Activated CD4-positive, alpha-beta memory T cell treated with anti-CD3 and anti-CD28 coated beads, Interleukin-2, amount 10 ng/mL, durations not matched to agents 7 days and 5 days (primary cell): ENCODE data around the gene TGFBR3L. TPM values are rescaled to one million over a fixed set of nuclear protein-coding genes. Genes with fewer than 3 reads are reported as not detected.
"Not testable (repeated sequence)": the region's sequence is repeated elsewhere in the genome, so short reads cannot be mapped to it uniquely, and the experiment has no call there.

Experiments
- CTCF ChIA-PET: fragments of 350-600 bp; sonication (Branson Sonifier 250); formaldehyde crosslinking; loops from one replicate; lab custom pipeline; 2021; ENCODE audit warnings: antibody characterized with exemption, inconsistent platforms; lab: Charles Lee
- POLR2A ChIA-PET: fragments of 350-600 bp; sonication (Branson Sonifier 250); formaldehyde crosslinking; loops from one replicate; lab custom pipeline; 2021; ENCODE audit warnings: antibody characterized with exemption; lab: Charles Lee
- DNase-seq: peaks from one replicate; pipeline ENCODE4 v3.0.0-alpha.2; 2020
- H3K27ac Mint-ChIP-seq: one replicate; pipeline ENCODE4 v1.8.0; 2021; ENCODE audit warnings: mild to moderate bottlenecking, mixed read lengths
- H3K27me3 Mint-ChIP-seq: one replicate; pipeline ENCODE4 v1.8.0; 2021; ENCODE audit warnings: mixed read lengths
- H3K36me3 Mint-ChIP-seq: one replicate; pipeline ENCODE4 v1.8.0; 2021; ENCODE audit warnings: low read depth, mixed read lengths
- H3K4me1 Mint-ChIP-seq: one replicate; pipeline ENCODE4 v1.8.0; 2021; ENCODE audit warnings: mixed read lengths
- H3K4me3 Mint-ChIP-seq: one replicate; pipeline ENCODE4 v1.8.0; 2021; ENCODE audit warnings: mild to moderate bottlenecking, mixed read lengths
- H3K9me3 Mint-ChIP-seq: one replicate; pipeline ENCODE4 v1.8.0; 2021; ENCODE audit warnings: mixed read lengths
- total RNA-seq, 2 experiments: library from RNA; stranded (reverse); gene quantifications; one replicate each; pipeline ENCODE4 v1.2.3, GENCODE V29; 2021

The TGFBR3L gene
- total RNA-seq, 2 experiments from 2014 or later = 4.2 to 4.6 TPM

DNA sequence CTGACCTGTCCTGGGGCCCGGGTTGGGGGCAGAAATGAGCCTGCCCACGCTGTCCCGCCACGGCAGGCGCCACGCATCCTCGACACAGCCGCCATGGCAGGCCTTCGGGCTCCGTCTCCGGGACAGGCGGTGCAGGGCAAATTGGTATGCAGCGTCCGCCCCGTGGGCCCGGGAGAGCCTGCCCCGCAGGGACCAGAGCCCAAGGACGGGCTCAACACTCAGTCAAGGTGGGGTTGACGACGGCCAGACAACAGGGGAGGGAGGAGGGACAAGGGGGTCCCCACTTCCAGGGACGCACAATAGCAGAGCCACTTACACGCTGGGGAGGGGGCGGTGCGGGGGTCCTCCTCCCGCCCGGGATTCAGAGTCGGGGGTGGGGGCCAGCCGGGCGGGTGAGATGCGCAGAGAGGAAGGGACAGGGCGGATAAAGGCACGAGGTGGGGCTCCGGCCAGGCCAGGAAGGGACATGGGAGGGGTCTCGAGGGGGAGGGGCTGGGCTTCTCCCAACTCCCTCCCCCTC lies 10.1 kb downstream of the TGFBR3L start:
- no peaks in the 10 kb centered on the region for H3K9me3 Mint-ChIP-seq
- H3K27ac Mint-ChIP-seq = no peak overlapping the region
- no peak for DNase-seq
- ChIA-PET POLR2A (no interaction called here), CTCF (interaction anchor here (1.1 kb wide), 1 partner anchor 55 kb away, joined by 4 read pairs; no protein-coding TSS in a partner anchor)
- H3K27me3 Mint-ChIP-seq = peaks cover under 1% of the 10 kb centered on the region
- H3K4me1 Mint-ChIP-seq = peaks cover 36% of the 10 kb centered on the region
- no peak overlapping the region for H3K4me3 Mint-ChIP-seq
- no peaks in the 10 kb centered on the region for H3K36me3 Mint-ChIP-seq

DNA sequence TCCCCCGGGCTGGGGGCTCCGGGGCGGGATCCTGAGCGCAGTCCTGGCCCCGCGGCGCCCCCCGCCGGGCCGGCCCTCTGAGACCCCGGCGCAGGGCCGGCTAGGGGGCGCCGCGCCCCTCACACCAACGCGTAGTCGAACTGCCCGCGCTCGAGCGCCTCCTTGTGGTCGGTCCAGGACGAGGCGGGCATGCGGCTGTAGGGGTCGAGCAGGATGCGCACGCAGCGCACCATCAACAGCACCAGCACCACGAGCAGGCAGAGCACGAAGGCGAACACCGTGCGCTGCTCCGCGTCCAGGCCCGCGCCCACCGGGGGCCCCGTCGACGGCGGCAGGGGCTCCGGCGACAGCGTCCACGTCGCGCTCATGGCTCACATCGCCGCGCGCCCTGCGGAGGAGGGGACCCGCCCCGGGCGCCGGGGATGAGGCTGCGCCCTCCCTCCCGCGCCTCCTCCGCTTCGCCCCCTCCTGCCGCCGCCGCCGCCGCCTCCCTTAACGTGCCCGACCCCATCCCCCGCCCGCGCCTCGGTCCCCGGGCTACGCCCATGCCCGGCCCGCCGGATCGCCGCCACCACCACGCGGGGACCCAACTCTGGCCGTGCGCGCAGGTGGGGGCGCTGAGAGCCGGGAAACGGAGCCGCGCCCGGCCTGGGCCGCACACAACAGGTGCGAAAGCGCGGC lies 10.7 kb downstream of the TGFBR3L start:
- Mint-ChIP-seq H3K4me1 (peaks cover 32% of the 10 kb centered on the region), H3K27ac (peak overlapping the region; percentile 40), H3K4me3 (peak overlapping the region; percentile 70), H3K9me3 (no peaks in the 10 kb centered on the region), H3K27me3 (no peaks in the 10 kb centered on the region), H3K36me3 (no peaks in the 10 kb centered on the region)
- POLR2A ChIA-PET = no interaction called here
- DNase-seq = peak; percentile 81
- CTCF ChIA-PET = no interaction called here

DNA sequence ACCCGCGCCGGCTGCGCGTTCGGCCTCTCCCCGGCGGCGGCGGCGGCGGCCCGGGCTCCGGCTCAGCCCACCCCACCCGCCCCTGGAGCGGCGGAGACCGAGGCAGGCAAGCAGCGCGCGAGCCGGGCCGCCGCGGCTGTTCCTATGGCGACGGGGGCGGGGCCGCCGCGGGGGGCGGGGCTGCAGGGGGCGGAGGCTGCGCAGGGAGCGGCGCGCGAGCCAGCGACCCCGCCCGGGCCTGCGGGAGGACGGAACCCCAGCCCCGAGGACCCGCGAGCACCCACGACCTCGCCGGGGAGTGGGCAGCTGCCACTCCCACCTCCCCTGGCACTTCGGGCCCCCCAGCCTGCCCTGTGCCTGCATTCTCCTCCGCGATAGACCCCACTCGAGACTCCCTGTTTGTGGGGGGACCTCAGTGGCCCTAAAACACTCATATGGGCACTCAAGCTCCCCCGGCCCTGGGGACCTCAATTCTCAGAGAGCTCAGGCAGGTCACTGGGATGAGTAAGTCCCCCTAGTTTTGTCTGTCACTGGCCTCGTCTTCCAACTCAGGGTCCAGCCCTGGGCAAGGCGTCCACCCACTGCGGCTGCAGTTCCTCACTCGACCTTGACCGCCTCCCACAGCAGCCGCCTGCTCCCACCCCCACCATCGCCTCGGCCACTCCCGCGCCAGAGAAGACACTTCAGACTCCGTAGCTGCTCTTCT lies 11.5 kb downstream of the TGFBR3L start, which contains the start of gene CTXN1:
Gene CTXN1, minus strand, starts transcription at position 115 of the 706 bp plus-strand sequence. CDS start 597 bp downstream, outside the sequence.
- peak within 1 kb of the TSS; percentile 40 for H3K27ac Mint-ChIP-seq
- no peaks in the 10 kb centered on the region for H3K9me3 Mint-ChIP-seq
- peaks cover 28% of the 10 kb centered on the region for H3K4me1 Mint-ChIP-seq
- ChIA-PET POLR2A (interaction anchor here (1.0 to 1.8 kb wide), 3 partner anchors 8 to 18 kb away, joined by 3 to 4 read pairs (median 4); no protein-coding TSS in a partner anchor), CTCF (no interaction called here)
- DNase-seq = peak; percentile 80
- H3K4me3 Mint-ChIP-seq = peak within 1 kb of the TSS; percentile 70
- H3K27me3 Mint-ChIP-seq = no peaks in the 10 kb centered on the region
- no peaks in the 10 kb centered on the region for H3K36me3 Mint-ChIP-seq

DNA sequence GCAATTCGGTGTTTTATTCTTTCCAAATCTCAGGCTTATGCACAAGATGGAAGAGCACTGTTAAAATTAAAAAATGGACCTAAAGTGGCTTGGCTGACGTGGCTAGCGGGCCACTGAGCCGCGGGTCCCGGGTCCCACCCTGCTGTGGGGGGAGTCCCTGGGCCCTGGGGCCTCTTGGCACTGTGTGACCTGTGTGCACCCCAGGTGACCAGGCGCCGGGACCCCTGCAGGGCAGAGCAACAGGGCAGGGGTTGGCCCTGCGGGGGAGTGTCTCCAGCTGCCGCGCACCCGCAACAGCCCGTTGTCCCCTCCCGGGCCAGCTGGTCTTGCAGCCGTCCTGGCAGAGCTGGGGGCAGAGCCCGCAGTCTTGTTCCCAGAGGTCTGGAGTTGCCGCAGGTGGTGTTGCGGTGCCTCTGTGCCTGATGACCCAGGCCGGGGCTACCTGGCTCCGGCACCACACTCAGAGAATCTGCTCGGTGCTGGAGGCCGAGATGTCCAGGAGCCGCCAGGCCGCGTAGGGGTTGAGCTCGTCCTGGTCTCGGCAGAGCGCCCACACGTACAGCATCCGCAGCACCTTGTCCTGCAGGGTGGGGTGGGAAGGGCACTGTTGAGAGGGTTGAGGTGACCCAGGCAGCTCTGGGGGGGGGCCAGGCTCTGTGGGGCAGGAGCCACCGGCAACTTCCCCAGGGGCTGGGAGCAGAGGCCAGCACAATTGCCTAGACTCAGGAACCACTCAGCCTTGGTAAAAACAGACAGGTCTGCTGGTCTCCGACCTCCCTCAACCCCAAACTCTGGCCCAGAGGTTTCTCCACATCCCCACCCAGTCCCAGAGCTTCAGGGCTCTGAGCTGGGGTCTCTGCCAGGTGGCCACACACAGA lies 12.3 kb downstream of the TGFBR3L start:
- Mint-ChIP-seq H3K4me1 (peaks cover 22% of the 10 kb centered on the region), H3K27ac (no peak overlapping the region), H3K9me3 (no peaks in the 10 kb centered on the region), H3K36me3 (no peaks in the 10 kb centered on the region), H3K27me3 (no peaks in the 10 kb centered on the region), H3K4me3 (peak overlapping the region; percentile 19)
- POLR2A ChIA-PET = interaction anchor here (1.0 to 1.8 kb wide), 3 partner anchors 9 to 17 kb away, joined by 3 to 4 read pairs (median 4); no protein-coding TSS in a partner anchor
- CTCF ChIA-PET = interaction anchor here (0.6 to 0.9 kb wide), 2 partner anchors 16 to 227 kb away, joined by 3 read pairs; partner anchors contain the start of gene TIMM44
- no peak for DNase-seq

DNA sequence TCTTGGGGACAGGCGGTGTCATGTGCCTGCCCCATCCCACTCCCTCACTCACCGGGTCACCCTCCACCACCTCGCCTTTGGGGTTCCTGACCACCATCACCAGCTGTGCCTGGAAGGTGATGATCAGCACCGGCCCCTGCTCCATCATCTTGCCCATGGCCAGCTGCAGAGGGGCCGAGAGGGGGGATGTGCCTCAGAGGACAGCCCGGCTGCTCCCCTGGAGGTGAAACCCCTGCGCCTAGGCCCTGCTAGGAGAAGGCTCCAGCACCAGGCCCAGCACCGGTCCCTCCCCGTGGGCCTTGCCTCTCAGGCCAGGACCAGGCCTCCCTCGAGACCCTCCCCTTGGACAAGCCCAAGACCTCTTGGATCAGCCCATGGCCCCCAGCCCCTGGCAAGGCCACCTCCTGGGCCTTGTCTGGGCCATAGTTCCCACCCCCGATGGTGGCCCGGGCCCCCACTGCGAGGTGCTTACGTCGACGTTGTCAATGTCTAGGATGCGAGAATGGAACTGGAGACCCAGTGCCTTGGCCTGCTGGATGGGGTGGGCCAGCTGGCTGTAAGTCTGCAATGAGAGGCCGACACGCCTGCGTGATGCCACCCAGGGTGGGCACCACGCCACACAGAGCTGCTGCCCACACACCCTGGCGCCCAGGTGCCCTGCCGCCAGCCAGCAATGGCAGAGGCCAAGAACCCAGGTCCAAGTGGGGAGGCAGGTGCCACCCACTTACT lies 13.1 kb downstream of the TGFBR3L start:
- POLR2A ChIA-PET = interaction anchor here (1.8 kb wide), 1 partner anchor 15 kb away, joined by 4 read pairs; no protein-coding TSS in a partner anchor
- no peaks in the 10 kb centered on the region for H3K27me3 Mint-ChIP-seq

DNA sequence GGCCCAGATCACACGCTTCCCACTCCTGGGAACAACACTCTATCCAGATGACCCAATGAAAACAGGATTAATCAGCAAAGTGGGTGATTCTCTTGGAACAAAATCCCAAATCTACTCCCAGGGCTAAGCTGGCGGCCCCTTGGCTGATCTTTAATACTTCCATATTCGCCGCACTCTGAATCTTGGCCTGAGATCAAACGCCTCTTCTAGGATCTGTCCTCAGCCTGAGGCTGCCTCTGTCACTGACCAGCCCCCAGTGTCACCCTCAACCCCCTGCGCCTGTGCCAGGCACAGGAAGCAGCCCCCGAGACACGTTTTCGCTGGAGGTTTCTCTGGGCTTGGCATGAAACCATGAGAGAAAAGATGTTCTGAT lies 13.7 kb downstream of the TGFBR3L start:
- Mint-ChIP-seq H3K27me3 (no peaks in the 10 kb centered on the region), H3K4me3 (no peak overlapping the region), H3K9me3 (no peaks in the 10 kb centered on the region), H3K36me3 (peaks cover 3% of the 10 kb centered on the region), H3K27ac (no peak overlapping the region), H3K4me1 (peaks cover 16% of the 10 kb centered on the region)
- POLR2A ChIA-PET = interaction anchor here (1.7 kb wide), 1 partner anchor 15 kb away, joined by 11 read pairs; the partner anchor contains the start of gene TIMM44
- CTCF ChIA-PET = interaction anchor here (1.7 to 3.5 kb wide), 4 partner anchors 8 to 59 kb away, joined by 4 to 28 read pairs (median 12); partner anchors contain the start of genes SNAPC2 and TIMM44
- DNase-seq = no peak

More for the DNA sequence above, 13.1 kb downstream of the TGFBR3L start:
- no peaks in the 10 kb centered on the region for H3K9me3 Mint-ChIP-seq
- no peak overlapping the region for H3K27ac Mint-ChIP-seq
- H3K36me3 Mint-ChIP-seq = peaks cover 3% of the 10 kb centered on the region
- CTCF ChIA-PET = interaction anchor here (0.6 to 1.7 kb wide), 3 partner anchors 14 to 226 kb away, joined by 3 to 4 read pairs (median 3); partner anchors contain the start of gene TIMM44
- H3K4me3 Mint-ChIP-seq = no peak overlapping the region
- DNase-seq = no peak
- peaks cover 19% of the 10 kb centered on the region for H3K4me1 Mint-ChIP-seq

DNA sequence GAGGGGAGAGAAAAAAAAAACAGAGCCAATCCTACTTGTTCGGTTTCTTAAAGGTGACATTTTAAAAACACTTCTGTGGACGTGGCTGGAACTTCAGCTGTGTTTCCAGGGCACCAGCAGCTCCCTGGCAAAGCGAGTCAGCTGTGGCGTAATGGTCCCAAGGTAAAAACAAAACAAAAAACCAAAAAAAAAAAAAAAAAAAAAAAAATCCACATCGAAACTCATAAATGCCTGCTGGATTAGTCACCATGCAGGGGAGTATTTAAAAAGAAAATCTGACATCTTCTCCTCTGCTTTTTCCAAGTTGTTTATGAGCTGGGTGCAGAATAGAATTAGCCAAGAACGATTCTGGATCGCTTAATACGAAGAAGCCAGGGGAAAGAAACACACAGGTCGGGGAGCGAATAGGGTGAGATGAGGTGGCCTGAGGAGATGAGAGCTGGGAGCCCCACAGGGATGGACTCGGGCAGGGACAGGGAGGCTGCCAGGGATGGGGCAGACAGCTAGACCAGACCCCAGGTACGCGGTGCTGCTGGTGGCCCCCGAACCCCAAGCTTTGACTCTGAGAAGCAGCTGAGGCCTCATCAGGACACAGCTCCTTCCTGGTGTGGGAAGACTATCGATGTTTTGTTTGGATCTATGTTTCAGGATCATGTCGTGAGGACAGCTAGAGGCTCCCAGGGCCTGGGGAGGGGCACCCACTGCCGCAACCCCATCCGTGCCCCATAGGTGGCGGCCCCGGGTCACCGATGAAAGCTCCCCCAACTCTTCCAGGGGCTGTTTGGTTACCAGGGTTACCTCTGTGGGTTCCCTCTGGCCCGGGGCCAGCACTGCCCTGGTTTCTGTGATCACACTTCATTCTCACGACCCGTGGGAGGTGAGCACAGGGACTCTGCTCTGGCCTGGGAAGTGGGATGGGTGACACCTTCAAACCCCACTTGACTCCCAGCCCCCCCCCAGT lies 14.4 kb downstream of the TGFBR3L start:
- CTCF ChIA-PET = interaction anchor here (0.6 to 3.5 kb wide), 8 partner anchors 9 to 605 kb away, joined by 3 to 28 read pairs (median 4); partner anchors contain the start of genes SNAPC2 and TIMM44
- no peak overlapping the region for H3K27ac Mint-ChIP-seq
- POLR2A ChIA-PET = interaction anchor here (1.7 to 1.8 kb wide), 2 partner anchors 8 to 14 kb away, joined by 8 to 11 read pairs; partner anchors contain the start of genes SNAPC2 and TIMM44
- H3K36me3 Mint-ChIP-seq = peaks cover 6% of the 10 kb centered on the region
- no peaks in the 10 kb centered on the region for H3K27me3 Mint-ChIP-seq
- DNase-seq = peak; percentile 56
- H3K4me1 Mint-ChIP-seq = peaks cover 16% of the 10 kb centered on the region
- no peak overlapping the region for H3K4me3 Mint-ChIP-seq
- no peaks in the 10 kb centered on the region for H3K9me3 Mint-ChIP-seq

DNA sequence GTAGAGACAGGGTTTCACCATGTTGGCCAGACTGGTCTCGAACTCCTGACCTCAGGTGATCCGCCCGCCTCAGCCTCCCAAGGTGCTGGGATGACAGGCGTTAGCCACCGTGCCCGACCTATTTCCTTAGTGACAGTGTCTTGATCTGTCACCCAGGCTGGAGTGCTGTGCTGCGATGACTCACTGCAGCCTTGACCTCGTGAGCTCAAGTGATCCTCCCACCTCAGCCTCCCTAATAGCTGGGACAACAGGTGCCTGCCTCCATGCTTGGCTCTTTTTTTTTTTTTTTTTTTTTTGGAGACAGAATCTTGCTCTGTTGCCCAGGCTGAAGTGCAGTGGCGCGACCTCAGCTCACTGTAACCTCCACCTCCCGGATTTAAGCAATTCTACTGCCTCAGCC lies 15.4 kb downstream of the TGFBR3L start:
- H3K27ac Mint-ChIP-seq, H3K36me3 Mint-ChIP-seq, H3K27me3 Mint-ChIP-seq, H3K4me3 Mint-ChIP-seq, H3K9me3 Mint-ChIP-seq, DNase-seq: not testable (repeated sequence)
- H3K4me1 Mint-ChIP-seq = peaks cover 13% of the 10 kb centered on the region
- ChIA-PET CTCF (interaction anchor here (0.7 to 3.5 kb wide), 6 partner anchors 10 to 387 kb away, joined by 3 to 28 read pairs (median 6); partner anchors contain the start of genes SNAPC2 and TIMM44), POLR2A (interaction anchor here (1.8 kb wide), 2 partner anchors 9 to 13 kb away, joined by 8 to 9 read pairs; partner anchors contain the start of genes SNAPC2 and TIMM44)

DNA sequence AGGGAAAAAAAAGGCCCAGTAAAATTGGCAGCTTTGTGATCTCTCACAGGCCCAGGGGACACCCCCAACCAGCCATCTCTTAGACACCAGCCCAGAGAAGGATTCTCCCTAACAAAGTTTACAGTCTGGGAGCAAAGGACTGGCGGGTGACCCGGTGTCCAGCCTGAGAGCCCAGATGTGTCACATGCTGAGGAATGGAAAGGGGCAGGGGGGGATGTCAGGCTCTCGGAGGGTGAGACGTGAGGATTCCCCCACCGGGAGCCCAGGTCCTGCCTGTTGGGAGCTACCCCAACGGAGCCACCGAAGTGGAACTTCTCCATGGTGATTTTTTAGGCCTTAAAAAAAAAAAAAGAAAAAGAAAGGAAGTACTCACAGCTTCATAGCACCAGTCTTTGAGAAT lies 16.1 kb downstream of the TGFBR3L start:
- Mint-ChIP-seq H3K4me3 (no peak overlapping the region), H3K9me3 (no peaks in the 10 kb centered on the region)
- POLR2A ChIA-PET = interaction anchor here (0.9 to 1.8 kb wide), 2 partner anchors 12 to 225 kb away, joined by 3 to 9 read pairs; partner anchors contain the start of gene TIMM44

More for the DNA sequence above, 16.1 kb downstream of the TGFBR3L start:
- Mint-ChIP-seq H3K36me3 (peaks cover 15% of the 10 kb centered on the region), H3K4me1 (peaks cover 12% of the 10 kb centered on the region), H3K27ac (no peak overlapping the region), H3K27me3 (no peaks in the 10 kb centered on the region)
- CTCF ChIA-PET = interaction anchor here (0.7 to 3.5 kb wide), 6 partner anchors 10 to 388 kb away, joined by 3 to 28 read pairs (median 6); partner anchors contain the start of genes SNAPC2 and TIMM44
- DNase-seq = no peak
